Measurements from ENCODE around the gene SNX19. TPM values are rescaled to one million over a fixed set of nuclear protein-coding genes. Genes with fewer than 3 reads are reported as not detected.

SNX19 gene
- total RNA-seq, 1 donor from 2014 or later, result 67.4 TPM

DNA sequence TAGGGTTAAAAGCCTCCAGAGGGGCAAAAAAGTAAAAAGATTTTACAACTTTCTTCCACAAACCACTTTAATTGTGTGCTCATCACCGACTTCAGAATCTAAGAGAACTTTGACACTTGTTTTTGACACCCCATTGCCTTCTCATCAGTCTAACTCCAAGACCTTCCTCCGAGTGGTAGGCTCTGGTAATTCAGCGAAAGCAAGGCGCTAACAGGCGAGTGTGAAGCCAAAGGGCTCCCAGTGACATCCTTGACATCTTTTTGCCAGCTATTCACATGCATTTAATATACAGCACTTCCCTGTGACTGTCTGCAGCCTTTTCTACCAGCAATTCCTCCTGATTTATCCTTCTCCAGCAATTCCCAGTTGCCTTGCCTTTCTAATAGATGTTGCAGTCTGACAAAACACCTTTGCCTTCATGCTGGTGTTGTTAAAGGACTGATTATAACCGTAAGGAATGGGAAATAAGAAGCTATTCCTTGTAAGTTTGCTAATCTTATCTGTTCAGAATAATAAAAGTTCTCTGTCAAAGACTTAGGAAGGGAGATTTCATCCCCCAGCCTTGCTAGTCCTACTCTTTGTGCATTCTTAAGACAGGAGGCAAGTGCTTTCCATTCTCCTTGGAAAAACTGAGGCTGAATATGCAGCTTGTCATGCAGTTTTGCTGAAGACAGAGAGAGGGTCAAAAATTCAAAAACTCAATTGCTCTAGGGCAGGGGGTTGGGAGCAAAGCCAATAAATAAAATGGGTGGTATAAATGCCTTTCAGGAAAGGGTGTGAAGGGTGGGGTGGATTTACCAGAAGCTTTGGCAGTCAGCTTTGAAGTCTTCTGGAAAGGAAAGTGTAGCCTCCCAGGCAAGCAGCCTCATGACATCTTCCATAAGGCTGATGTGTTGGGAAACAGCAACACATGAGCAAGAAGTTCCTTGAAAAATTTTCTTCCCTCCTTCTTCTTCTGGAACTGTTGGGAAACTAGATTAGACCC lies 39.1 kb downstream of the SNX19 start:
- DNase-seq (no peak), ATAC-seq (peak; percentile 39 to 56)
- Histone ChIP-seq H3K4me3 (no peak overlapping the region), H3K4me1 (peaks cover 16% of the 10 kb centered on the region), H3K27me3 (ENCODE audit: low read depth) (no peaks in the 10 kb centered on the region), H3K36me3 (peaks cover 92% of the 10 kb centered on the region), H3K27ac (peak overlapping the region; percentile 39), H3K9me3 (no peaks in the 10 kb centered on the region)
- TF ChIP-seq, protein P1, sequence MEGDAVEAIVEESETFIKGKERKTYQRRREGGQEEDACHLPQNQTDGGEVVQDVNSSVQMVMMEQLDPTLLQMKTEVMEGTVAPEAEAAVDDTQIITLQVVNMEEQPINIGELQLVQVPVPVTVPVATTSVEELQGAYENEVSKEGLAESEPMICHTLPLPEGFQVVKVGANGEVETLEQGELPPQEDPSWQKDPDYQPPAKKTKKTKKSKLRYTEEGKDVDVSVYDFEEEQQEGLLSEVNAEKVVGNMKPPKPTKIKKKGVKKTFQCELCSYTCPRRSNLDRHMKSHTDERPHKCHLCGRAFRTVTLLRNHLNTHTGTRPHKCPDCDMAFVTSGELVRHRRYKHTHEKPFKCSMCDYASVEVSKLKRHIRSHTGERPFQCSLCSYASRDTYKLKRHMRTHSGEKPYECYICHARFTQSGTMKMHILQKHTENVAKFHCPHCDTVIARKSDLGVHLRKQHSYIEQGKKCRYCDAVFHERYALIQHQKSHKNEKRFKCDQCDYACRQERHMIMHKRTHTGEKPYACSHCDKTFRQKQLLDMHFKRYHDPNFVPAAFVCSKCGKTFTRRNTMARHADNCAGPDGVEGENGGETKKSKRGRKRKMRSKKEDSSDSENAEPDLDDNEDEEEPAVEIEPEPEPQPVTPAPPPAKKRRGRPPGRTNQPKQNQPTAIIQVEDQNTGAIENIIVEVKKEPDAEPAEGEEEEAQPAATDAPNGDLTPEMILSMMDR (IDR thresholded peaks at IDR 0.05), result no peak
- intact Hi-C loops (cut with DNase I), result no loop called here

DNA sequence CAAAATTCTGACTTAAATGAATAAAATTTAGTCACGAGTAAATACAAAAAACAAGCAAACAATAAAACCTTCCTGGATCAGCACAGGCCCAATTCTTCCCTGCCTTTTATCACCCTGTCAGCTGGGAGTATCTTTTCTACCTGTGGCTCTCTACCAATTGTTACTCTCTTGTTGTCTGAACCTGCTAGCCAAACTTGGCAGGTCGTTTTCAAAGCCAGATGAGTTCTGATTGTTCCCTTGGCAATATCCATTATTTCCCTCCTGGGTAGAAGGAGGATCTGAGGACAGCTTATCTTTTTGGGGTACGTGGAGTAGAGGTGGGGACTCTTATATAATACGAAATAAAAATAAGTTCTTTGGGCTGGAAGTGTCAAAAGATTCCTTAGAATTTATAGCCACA lies 40.2 kb downstream of the SNX19 start:
- intact Hi-C loops (cut with DNase I), result no loop called here
- no peak overlapping the region for H3K4me3 ChIP-seq
- no peak overlapping the region for H3K27ac ChIP-seq
- ATAC-seq, result no peak
- H3K4me1 ChIP-seq, result peaks cover 16% of the 10 kb centered on the region
- DNase-seq, result no peak
- TF ChIP-seq, protein P1 (IDR thresholded peaks at IDR 0.05), result no peak
- peaks cover 92% of the 10 kb centered on the region for H3K36me3 ChIP-seq
- H3K9me3 ChIP-seq, result no peaks in the 10 kb centered on the region
- no peaks in the 10 kb centered on the region for H3K27me3 ChIP-seq (ENCODE audit: low read depth)

DNA sequence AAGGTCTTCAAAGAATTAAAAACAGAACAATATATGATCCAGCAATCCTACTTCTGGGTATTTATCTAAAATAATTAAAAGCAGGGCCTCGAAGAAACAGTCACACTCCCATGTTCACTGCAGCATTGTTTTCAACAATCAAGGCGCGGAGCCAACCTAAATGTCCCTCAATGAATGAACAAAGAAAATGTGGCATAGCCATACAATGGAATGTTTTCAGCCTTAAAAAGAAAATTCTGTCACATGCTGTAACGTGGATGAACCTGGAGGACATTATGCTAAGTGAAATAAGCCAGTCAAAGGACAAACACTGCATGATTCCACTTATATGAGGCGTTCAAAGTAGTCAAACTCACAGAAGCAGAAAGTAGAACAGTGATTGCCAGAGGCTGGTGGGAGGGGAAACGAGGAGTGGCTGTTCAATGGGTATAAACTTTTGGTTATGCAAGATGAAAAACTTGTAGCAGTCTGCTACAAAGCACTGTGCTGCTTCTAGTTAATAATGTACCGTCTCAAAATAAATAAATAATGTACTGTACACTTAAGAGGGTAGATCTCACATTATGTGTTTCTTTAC lies 41.2 kb downstream of the SNX19 start:
- no peak for DNase-seq
- intact Hi-C loops (cut with DNase I), result no loop called here
- H3K27me3 ChIP-seq (ENCODE audit: low read depth), result no peaks in the 10 kb centered on the region
- H3K4me1 ChIP-seq, result peaks cover 16% of the 10 kb centered on the region
- H3K36me3 ChIP-seq, result peaks cover 90% of the 10 kb centered on the region
- no peak overlapping the region for H3K27ac ChIP-seq
- TF ChIP-seq, protein P1 (IDR thresholded peaks at IDR 0.05), result no peak
- no peaks in the 10 kb centered on the region for H3K9me3 ChIP-seq
- ATAC-seq, result no peak
- H3K4me3 ChIP-seq, result no peak overlapping the region

DNA sequence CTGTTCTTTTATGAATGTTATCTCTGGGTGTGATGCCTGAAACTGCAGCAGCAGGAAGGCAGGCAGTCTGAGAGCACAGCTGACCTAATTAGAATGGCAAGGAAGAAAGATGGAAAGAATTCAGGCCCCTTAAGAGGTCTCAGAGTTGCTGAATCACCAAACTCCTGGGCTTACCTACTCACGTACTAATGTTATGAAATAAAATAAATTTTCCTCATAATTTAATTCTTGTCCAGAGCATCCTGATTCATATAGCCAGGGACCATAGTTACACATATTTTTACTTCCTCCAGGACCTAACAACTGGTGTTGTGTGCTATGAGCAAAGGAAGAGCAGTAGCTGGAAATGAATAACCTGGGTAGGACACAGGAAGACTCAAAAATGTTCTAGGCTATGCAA lies 41.9 kb downstream of the SNX19 start:
- H3K27me3 ChIP-seq (ENCODE audit: low read depth), result no peaks in the 10 kb centered on the region
- TF ChIP-seq, protein P1 (IDR thresholded peaks at IDR 0.05), result no peak
- H3K27ac ChIP-seq, result no peak overlapping the region
- intact Hi-C loops (cut with DNase I), result no loop called here
- no peaks in the 10 kb centered on the region for H3K9me3 ChIP-seq
- no peak for ATAC-seq
- peaks cover 85% of the 10 kb centered on the region for H3K36me3 ChIP-seq
- H3K4me1 ChIP-seq, result peaks cover 16% of the 10 kb centered on the region
- H3K4me3 ChIP-seq, result no peak overlapping the region
- no peak for DNase-seq

DNA sequence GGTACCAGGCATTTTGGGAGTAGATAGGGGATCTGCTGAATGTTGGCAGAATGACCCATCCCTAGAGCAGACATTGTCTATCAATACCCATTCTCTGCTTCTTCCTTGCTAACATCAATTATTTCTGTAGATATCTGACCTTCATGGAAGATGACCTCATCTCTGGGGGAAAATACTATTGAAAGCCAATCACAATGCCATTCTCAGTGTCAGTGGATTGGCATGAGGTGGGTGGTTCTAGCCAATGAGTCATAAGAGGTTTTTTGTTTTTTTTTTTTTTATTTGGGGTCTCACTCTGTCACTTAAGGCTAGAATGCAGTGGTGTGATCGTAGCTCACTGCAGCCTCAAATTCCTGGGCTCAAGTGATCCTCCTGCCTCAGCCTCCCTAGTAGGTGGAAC lies 42.5 kb downstream of the SNX19 start:
- no peaks in the 10 kb centered on the region for H3K9me3 ChIP-seq
- ATAC-seq (no peak), DNase-seq (no peak)
- intact Hi-C loops (cut with DNase I), result no loop called here
- no peak overlapping the region for H3K4me3 ChIP-seq
- H3K27ac ChIP-seq, result no peak overlapping the region
- H3K4me1 ChIP-seq, result peaks cover 16% of the 10 kb centered on the region
- H3K27me3 ChIP-seq (ENCODE audit: low read depth), result no peaks in the 10 kb centered on the region
- TF ChIP-seq, protein P1 (IDR thresholded peaks at IDR 0.05), result no peak
- H3K36me3 ChIP-seq, result peaks cover 78% of the 10 kb centered on the region
